ENCODE data around the gene ZBTB7B.

Gene ZBTB7B

GRCh38 chr1:155002464-155003226, at the start of gene ZBTB7B:
Gene ZBTB7B, plus strand, starts transcription at chr1:155002802. Its CDS starts 11,859 bp downstream, at chr1:155014661.
- DNase-seq (ENCODE audit: low spot score) = no peak

DNA sequence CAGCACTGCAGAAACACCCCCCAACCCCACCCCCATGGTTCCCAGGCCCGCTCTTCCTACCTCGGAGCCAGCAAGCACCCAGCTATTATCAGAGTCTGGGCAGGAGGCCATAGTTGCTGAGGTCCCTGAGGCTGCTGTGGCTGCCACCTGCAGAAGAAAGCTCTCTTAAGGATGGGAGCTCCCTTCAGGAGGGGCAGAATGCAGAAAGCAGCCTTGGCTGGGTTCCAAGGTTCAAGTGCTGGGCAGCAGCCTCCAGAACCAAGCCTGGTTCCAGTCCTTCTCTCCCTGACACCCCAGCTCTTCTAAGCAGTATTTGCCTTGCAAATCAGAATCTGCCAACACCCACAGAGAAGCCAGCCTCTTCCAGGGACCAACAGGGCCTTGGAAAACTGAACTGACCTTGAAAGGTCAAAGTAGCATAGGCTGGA, 49.0 kb upstream of the ZBTB7B start:
- no peak for DNase-seq (ENCODE audit: low spot score)

DNA sequence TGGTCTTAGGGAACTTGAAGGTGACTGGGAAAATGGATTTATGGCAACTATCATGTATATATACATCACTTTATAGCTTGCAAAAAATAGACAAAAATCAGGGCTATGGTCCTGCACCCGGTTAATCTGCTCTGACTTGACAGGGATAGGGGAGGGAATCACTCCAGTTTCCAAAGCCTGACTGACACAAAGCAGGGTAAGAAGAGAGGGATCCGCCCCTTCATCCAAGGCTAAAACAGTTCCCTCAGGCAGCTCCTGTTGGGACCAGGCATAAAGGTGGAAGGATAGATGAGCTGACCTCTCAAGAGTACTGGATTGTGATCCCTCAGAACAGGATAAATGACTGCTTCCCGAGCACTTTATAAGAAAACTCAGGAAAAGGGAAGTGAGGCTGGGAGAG, 48.1 kb upstream of the ZBTB7B start:
- DNase-seq (ENCODE audit: low spot score) = no peak

GRCh38 chr1:154955039-154955717, 47.4 kb upstream of the ZBTB7B start:
- DNase-seq (ENCODE audit: low spot score) = peak; percentile 86

DNA sequence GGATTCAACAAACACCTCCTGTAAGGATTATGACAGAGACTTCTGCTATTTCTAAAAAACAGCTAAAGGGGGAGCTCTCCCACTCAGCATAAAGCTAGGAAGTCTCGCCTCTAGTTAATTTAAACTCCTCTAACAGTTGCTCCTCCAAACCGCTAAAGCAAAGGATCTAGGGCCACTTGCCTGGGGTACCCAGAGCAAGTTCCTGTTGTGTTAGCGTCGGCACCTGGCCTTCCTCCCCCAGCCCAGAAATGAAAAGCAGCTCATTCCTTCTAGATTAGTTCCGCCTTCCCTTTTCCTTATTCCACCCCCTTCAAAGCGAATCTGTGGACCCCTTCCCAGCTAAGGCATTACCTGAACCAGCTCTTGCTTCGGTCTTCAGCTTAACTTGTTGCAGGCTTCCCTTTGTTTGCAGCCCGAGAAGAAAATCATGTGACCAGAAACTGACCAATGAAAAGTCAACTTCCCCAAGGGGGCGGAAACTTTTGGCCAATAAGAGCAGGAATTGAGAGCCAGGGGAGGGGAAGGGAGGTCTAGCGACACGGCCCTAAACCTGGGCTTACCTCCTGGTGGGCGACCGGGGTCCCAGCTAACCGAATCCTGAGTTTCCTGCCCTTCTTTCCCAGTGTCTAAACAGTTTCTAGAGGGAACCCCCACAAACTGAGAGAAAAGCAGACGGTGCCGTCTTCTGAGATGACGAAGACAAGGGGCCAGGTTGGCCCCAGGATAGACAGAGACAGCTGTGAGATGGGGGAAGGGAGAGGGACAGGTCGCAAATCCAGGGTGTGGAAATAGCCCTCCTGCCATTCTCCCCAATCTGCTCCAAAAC, 46.7 kb upstream of the ZBTB7B start, which contains the start of gene PBXIP1:
PBXIP1 (minus strand) TSS at position 382 of the 826 bp plus-strand sequence. CDS start 2,378 bp downstream, outside the sequence.
- DNase-seq (ENCODE audit: low spot score) = peak; percentile 93

DNA sequence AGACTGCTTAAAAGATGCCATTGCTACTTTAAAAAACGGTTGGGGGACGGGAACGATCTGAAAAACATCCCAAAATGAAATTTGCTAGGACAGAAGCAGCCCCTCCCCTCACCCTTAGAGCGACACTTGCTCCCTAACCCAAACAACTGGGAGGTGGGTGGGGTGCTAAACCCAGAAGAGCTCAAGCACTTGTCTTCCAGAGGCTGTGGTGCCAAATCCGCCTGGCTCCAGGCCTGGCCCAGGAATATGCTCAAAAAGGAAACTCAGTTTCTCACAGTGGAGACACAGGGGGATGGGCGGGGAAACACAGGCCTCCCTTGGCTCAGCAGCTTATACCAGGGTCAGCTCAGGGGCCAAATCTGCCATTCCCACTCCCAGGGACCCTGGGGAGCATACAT, 46.1 kb upstream of the ZBTB7B start:
- DNase-seq (ENCODE audit: low spot score) = no peak

GRCh38 chr1:154957091-154957657, 45.4 kb upstream of the ZBTB7B start:
- no peak for DNase-seq (ENCODE audit: low spot score)

- no peak for DNase-seq (ENCODE audit: low spot score)
Measured at GRCh38 chr1:154958036-154958435, 44.6 kb upstream of the ZBTB7B start.

- DNase-seq (ENCODE audit: low spot score) = no peak
Measured at GRCh38 chr1:154958681-154959425, 43.7 kb upstream of the ZBTB7B start.

GRCh38 chr1:154959426-154959780, 43.2 kb upstream of the ZBTB7B start:
- DNase-seq (ENCODE audit: low spot score) = no peak

- DNase-seq (ENCODE audit: low spot score) = no peak
Measured at GRCh38 chr1:154960446-154961136, 42.0 kb upstream of the ZBTB7B start.

GRCh38 chr1:154961207-154962155, 41.1 kb upstream of the ZBTB7B start, which contains the start of gene PYGO2:
Gene PYGO2, minus strand, starts transcription at chr1:154961782. Its CDS starts 206 bp downstream, at chr1:154961576.
- peak; percentile 78 for DNase-seq (ENCODE audit: low spot score)

DNA sequence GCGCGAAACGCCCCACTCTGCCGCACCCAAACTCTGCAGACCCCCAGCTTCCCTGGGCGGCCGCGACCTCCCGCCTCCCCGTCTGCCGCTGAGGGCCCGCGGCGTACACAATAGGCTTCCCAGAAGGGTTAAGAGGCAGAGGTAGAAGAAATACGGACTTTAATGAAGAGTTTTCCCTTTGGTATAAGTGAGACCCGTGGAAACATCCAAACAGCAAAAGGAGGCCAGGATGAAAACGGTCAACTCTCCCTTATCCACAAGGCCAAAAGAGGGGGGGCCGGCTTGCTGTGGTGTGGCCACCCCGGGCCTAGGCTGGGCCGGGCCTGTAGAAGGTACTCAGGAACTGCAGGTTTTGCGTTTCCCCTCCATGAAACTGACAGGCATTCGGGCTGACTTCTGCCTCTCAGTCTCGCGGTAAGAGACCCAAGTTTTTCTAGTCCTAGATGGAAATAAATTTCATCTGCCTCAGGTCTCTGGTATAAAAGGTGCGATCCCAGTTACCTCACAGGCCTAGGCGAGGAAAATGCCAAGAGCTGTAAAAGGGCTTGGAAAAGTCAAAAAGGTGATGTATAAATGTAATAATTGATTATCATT, 40.3 kb upstream of the ZBTB7B start:
- no peak for DNase-seq (ENCODE audit: low spot score)

DNA sequence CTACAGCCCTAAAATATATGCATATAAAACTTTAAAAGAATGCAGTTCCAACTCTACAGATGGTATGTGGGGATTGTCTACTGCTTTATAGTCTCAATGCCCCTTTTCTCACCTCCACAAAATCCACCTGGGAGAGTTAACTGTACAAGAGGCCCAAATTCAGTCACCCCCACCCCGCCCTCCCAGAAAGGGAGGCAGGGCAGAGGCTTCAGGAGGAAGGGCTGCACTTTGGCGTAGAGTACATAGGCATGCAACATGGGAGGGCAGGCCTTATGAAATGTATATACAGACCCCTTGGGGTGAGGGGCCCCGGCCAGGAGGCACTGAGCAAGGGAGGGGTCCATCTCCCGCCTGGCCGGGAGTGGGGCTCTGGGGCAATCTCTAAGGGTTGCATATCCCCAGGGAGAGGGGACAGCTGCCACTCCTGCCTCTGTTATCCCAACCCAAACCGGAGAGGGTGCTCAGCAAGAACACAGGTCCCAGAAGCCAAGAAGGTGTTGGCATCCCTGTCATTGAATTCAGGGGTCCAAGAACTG, 39.7 kb upstream of the ZBTB7B start:
- no peak for DNase-seq (ENCODE audit: low spot score)

- no peak for DNase-seq (ENCODE audit: low spot score)
Measured at GRCh38 chr1:154963643-154964042, 39.0 kb upstream of the ZBTB7B start.

GRCh38 chr1:154964359-154964758, 38.2 kb upstream of the ZBTB7B start:
- DNase-seq (ENCODE audit: low spot score) = no peak

DNA sequence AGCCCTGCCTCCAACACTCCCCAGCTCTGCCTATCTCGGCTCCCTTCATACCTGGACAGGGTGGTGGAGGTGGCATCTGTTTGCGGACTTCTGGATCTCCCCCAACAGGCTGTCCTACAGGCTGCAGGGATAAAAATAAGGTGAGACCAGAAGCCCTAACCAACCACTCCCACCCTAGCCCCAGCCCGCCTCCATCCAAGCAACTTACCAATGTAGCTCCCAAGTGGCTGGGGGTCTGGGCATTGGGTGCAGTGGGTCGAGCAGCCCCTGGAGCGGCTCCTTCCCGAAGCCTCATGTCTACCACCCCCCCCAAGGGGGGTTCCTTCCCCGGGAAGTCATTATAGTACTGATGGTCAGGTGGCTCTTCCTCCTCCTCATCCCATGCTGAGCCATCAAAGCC, 36.5 kb upstream of the ZBTB7B start:
- no peak for DNase-seq (ENCODE audit: low spot score)

DNA sequence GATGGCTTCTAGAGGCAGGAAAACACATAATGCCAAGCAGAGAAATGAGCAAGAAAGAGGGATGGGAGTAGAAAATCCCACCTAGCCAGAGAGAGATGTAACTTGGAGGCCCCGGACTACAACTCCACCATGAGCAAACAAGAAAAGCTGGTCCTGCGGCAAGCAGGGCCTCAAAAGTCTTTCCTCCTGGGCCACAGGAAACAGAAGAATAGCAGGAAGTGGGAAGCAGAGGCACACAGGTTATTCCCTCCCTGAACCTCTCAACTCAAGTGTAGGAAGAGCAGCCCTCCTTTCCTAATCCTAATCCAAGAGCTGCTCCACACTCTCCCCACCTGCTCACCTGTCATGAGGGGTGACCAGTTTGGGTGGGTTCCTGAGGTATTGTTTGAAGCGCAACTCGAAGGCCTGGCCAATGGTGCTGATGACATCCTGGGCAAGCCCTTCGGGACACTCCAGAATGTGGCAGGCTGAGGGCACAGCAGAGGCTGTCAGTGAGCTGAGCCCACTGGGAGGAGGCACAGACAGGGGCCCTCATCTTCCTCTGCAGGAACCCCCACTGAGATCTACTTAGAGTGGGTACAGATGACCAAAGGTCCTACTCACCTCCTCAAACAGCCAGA, 35.2 kb upstream of the ZBTB7B start:
- DNase-seq (ENCODE audit: low spot score) = no peak
